Neural cell (in vitro differentiated cells): ENCODE results near the gene NRG2. TPM values are rescaled to one million over a fixed set of nuclear protein-coding genes. Genes with fewer than 3 reads are reported as not detected.

Experiments used
- H2AFZ ChIP-seq: fragments of 200-600, 300-800 bp; sonication (generic), shearing (Covaris generic); 2 replicates; pipeline ENCODE4 v1.6.0; 2014; ENCODE audit warnings: low read depth, mild to moderate bottlenecking, antibody characterized with exemption, low read length, moderate library complexity
- H3F3A ChIP-seq: fragments of 200-600 bp; shearing (Covaris generic); 2 replicates; pipeline ENCODE4 v1.6.1; 2016; ENCODE audit warnings: mild to moderate bottlenecking, moderate library complexity, mixed read lengths, antibody characterized with exemption, low read length; ENCODE audit not compliant: insufficient read depth, poor library complexity, severe bottlenecking
- H3K27ac ChIP-seq: fragments of 200-600, 300-800 bp; sonication (generic), shearing (Covaris generic); 2 replicates; pipeline ENCODE4 v1.5.1; 2014; ENCODE audit warnings: mild to moderate bottlenecking, low read length, moderate library complexity
- H3K27me3 ChIP-seq: fragments of 300-800, 200-600 bp; sonication (generic), shearing (Covaris generic); 2 replicates; pipeline ENCODE4 v1.6.0; 2014; ENCODE audit warnings: mild to moderate bottlenecking, low read depth, low read length, moderate library complexity; ENCODE audit not compliant: insufficient read depth
- H3K36me3 ChIP-seq: fragments of 300-800, 200-600 bp; sonication (generic), shearing (Covaris generic); 2 replicates; pipeline ENCODE4 v1.5.1; 2014; ENCODE audit warnings: mild to moderate bottlenecking, antibody characterized with exemption, low read length, moderate library complexity; ENCODE audit not compliant: insufficient read depth
- H3K4me2 ChIP-seq: fragments of 300-800, 200-600 bp; sonication (generic), shearing (Covaris generic); 2 replicates; pipeline ENCODE4 v1.6.0; 2014; ENCODE audit warnings: mild to moderate bottlenecking, low read length
- H3K4me3 ChIP-seq: fragments of 300-800, 200-600 bp; sonication (generic), shearing (Covaris generic); 2 replicates; pipeline ENCODE4 v1.5.1; 2014; ENCODE audit warnings: mild to moderate bottlenecking, low read length, moderate library complexity
- H3K79me2 ChIP-seq: fragments of 200-600 bp; shearing (Covaris generic); replicated peaks from 2 replicates; pipeline ENCODE4 v1.6.0; 2014; ENCODE audit warnings: mild to moderate bottlenecking, low read length, moderate library complexity; ENCODE audit not compliant: insufficient read depth
- H3K9ac ChIP-seq: fragments of 300-800, 200-600 bp; sonication (generic), shearing (Covaris generic); 2 replicates; pipeline ENCODE4 v1.6.1; 2016; ENCODE audit warnings: mild to moderate bottlenecking, low read length, mixed read lengths
- H3K9me2 ChIP-seq: fragments of 200-600 bp; shearing (Covaris generic); 2 replicates; pipeline ENCODE4 v1.6.1; 2016; ENCODE audit warnings: mild to moderate bottlenecking, low read length, mixed read lengths; ENCODE audit not compliant: insufficient read depth
- H3K9me3 ChIP-seq: fragments of 200-600, 300-800 bp; sonication (generic), shearing (Covaris generic); 2 replicates; pipeline ENCODE4 v1.6.1; 2016; ENCODE audit warnings: mild to moderate bottlenecking, mixed run types, low read length, moderate library complexity, mixed read lengths
- H4K20me1 ChIP-seq: fragments of 200-600 bp; shearing (Covaris generic); 2 replicates; pipeline ENCODE4 v1.6.1; 2016; ENCODE audit warnings: mild to moderate bottlenecking, mixed run types; ENCODE audit not compliant: insufficient read depth
- EP300 ChIP-seq: fragments of 450-650 bp; conservative IDR thresholded peaks from 2 replicates; pipeline ENCODE4 v1.6.1; 2014; ENCODE audit warnings: antibody characterized with exemption, mild to moderate bottlenecking, moderate library complexity; ENCODE audit not compliant: poor library complexity, severe bottlenecking
- EZH2 ChIP-seq: fragments of 200-600, 300-800 bp; shearing (Covaris generic), sonication (generic); IDR thresholded peaks from 2 replicates; pipeline ENCODE4 v1.6.1; 2014; ENCODE audit warnings: antibody characterized with exemption, low read length, borderline replicate concordance, mild to moderate bottlenecking; ENCODE audit not compliant: insufficient read depth, poor library complexity, severe bottlenecking
- MXI1 ChIP-seq: fragments of 450-650 bp; conservative IDR thresholded peaks from 2 replicates; pipeline ENCODE4 v1.6.1; 2014; ENCODE audit warnings: antibody characterized with exemption, mild to moderate bottlenecking; ENCODE audit not compliant: poor library complexity, severe bottlenecking
- POLR2AphosphoS5 ChIP-seq: IDR thresholded peaks from 2 replicates; pipeline ENCODE4 v1.6.1; 2012
- RAD21 ChIP-seq: fragments of 450-650 bp; conservative IDR thresholded peaks from 2 replicates; pipeline ENCODE4 v1.6.1; 2014; ENCODE audit warnings: antibody characterized with exemption, mild to moderate bottlenecking, moderate library complexity
- SMC3 ChIP-seq: fragments of 450-650 bp; conservative IDR thresholded peaks from 2 replicates; pipeline ENCODE4 v1.6.1; 2014; ENCODE audit warnings: antibody characterized with exemption, mild to moderate bottlenecking, moderate library complexity; ENCODE audit not compliant: poor library complexity
- TAF1 ChIP-seq: IDR thresholded peaks from 2 replicates; pipeline ENCODE4 v1.6.1; 2012; ENCODE audit warnings: low read depth
- polyA plus RNA-seq: library from polyadenylated mRNA; depleted of rRNA; stranded (reverse); fragments of >200 nt; gene quantifications from 2 replicates; pipeline ENCODE4 v1.2.3, GENCODE V29; 2014
- TF ChIP-seq, protein P1 (sequence below): fragments of 450-650 bp; IDR thresholded peaks from 2 replicates; pipeline ENCODE4 v1.5.1; 2014; ENCODE audit warnings: antibody characterized with exemption, mild to moderate bottlenecking, moderate library complexity; ENCODE audit not compliant: poor library complexity, severe bottlenecking
- TF ChIP-seq, protein P2 (sequence below): IDR thresholded peaks from 2 replicates; pipeline ENCODE4 v1.6.1; 2012; ENCODE audit warnings: borderline replicate concordance

Gene NRG2
- polyA plus RNA-seq, 1 donor from 2014 or later, result 5.4 TPM

DNA sequence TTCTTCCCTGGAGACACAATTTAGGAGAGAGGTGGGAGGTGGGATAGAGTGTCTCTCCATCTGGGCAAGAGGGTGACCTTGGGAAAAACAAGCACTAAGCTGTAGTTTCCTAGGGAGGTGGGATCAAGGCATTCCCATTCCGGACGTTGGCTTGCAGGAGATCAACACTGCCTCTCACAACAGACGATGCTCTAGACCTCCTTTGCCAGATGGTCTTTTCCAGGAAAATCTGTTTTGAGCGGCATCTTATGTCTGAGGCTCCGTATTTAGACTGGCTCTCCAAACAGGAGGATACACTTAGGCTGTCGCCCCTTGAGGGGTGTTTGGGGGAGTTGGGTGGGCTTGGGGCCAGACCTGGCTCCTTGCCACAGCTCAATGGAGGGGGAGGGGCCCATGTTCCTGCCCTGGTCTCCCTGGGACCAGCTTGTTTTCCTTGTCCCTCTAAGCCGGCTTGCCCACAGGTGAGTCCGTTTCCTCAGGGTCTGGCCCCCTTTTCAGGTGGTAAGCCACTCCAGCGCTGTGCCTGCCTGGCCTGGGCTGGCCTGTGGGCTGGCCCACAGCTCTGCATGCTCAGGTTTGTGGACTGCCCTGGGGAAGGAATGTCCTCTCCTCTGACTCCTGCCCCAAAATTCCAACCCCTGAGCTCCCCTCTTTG lies 245.1 kb downstream of the NRG2 start:
- Histone ChIP-seq H2AFZ (no peak overlapping the region), H3F3A (no peaks in the 10 kb centered on the region), H3K9me2 (no peaks in the 10 kb centered on the region), H3K9me3 (no peaks in the 10 kb centered on the region), H3K4me2 (peak overlapping the region; percentile 74), H4K20me1 (no peaks in the 10 kb centered on the region), H3K27me3 (peaks cover 20% of the 10 kb centered on the region), H3K9ac (no peak overlapping the region), H3K4me3 (peak overlapping the region; percentile 97), H3K27ac (no peak overlapping the region), H3K79me2 (peaks cover 34% of the 10 kb centered on the region), H3K36me3 (no peaks in the 10 kb centered on the region)
- TF ChIP-seq, protein P1, sequence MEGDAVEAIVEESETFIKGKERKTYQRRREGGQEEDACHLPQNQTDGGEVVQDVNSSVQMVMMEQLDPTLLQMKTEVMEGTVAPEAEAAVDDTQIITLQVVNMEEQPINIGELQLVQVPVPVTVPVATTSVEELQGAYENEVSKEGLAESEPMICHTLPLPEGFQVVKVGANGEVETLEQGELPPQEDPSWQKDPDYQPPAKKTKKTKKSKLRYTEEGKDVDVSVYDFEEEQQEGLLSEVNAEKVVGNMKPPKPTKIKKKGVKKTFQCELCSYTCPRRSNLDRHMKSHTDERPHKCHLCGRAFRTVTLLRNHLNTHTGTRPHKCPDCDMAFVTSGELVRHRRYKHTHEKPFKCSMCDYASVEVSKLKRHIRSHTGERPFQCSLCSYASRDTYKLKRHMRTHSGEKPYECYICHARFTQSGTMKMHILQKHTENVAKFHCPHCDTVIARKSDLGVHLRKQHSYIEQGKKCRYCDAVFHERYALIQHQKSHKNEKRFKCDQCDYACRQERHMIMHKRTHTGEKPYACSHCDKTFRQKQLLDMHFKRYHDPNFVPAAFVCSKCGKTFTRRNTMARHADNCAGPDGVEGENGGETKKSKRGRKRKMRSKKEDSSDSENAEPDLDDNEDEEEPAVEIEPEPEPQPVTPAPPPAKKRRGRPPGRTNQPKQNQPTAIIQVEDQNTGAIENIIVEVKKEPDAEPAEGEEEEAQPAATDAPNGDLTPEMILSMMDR, result no peak
- TF ChIP-seq POLR2AphosphoS5, result no peak
- TF ChIP-seq, protein P2, sequence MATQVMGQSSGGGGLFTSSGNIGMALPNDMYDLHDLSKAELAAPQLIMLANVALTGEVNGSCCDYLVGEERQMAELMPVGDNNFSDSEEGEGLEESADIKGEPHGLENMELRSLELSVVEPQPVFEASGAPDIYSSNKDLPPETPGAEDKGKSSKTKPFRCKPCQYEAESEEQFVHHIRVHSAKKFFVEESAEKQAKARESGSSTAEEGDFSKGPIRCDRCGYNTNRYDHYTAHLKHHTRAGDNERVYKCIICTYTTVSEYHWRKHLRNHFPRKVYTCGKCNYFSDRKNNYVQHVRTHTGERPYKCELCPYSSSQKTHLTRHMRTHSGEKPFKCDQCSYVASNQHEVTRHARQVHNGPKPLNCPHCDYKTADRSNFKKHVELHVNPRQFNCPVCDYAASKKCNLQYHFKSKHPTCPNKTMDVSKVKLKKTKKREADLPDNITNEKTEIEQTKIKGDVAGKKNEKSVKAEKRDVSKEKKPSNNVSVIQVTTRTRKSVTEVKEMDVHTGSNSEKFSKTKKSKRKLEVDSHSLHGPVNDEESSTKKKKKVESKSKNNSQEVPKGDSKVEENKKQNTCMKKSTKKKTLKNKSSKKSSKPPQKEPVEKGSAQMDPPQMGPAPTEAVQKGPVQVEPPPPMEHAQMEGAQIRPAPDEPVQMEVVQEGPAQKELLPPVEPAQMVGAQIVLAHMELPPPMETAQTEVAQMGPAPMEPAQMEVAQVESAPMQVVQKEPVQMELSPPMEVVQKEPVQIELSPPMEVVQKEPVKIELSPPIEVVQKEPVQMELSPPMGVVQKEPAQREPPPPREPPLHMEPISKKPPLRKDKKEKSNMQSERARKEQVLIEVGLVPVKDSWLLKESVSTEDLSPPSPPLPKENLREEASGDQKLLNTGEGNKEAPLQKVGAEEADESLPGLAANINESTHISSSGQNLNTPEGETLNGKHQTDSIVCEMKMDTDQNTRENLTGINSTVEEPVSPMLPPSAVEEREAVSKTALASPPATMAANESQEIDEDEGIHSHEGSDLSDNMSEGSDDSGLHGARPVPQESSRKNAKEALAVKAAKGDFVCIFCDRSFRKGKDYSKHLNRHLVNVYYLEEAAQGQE, result no peak
- TF ChIP-seq EZH2, result no peak
- no peak for TF ChIP-seq TAF1
- no peak for TF ChIP-seq MXI1
- TF ChIP-seq RAD21, result no peak
- TF ChIP-seq EP300, result no peak
- TF ChIP-seq SMC3, result no peak

DNA sequence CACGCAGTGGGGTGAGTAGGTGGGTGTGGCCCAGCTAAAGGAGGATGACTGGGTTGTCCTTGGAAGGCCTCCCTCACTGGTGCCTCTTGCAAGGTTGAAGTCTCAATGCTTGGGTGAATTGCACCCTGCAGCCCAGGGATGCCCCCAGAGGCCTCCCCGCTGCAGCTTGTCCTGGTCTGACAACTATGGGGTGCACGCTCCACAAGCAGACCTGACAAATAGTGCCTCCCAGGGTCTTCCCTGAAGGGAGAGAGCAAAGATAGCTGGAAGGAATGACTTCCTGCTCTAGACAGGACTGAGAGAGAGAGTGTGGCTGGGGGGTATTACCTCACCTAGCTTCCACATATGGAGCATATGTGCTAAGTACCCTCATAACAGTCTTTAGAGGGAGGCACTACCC lies 245.8 kb downstream of the NRG2 start:
- no peak overlapping the region for H3K27ac ChIP-seq
- H3K36me3 ChIP-seq, result no peaks in the 10 kb centered on the region
- peak overlapping the region; percentile 91 for H3K9ac ChIP-seq
- peak overlapping the region; percentile 97 for H3K4me3 ChIP-seq
- no peaks in the 10 kb centered on the region for H3F3A ChIP-seq
- peak overlapping the region; percentile 74 for H3K4me2 ChIP-seq
- H4K20me1 ChIP-seq, result no peaks in the 10 kb centered on the region
- H3K9me2 ChIP-seq, result no peaks in the 10 kb centered on the region
- peaks cover 34% of the 10 kb centered on the region for H3K79me2 ChIP-seq
- no peaks in the 10 kb centered on the region for H3K9me3 ChIP-seq
- H3K27me3 ChIP-seq, result peaks cover 20% of the 10 kb centered on the region
- no peak overlapping the region for H2AFZ ChIP-seq
- no peak for TF ChIP-seq MXI1
- TF ChIP-seq, protein P2, result no peak
- TF ChIP-seq POLR2AphosphoS5, result no peak
- TF ChIP-seq RAD21, result no peak
- TF ChIP-seq, protein P1, result no peak
- TF ChIP-seq EZH2, result no peak
- TF ChIP-seq TAF1, result no peak
- TF ChIP-seq SMC3, result no peak
